ENCODE results near the gene MAML3. TPM values are rescaled to one million over a fixed set of nuclear protein-coding genes. Genes with fewer than 3 reads are reported as not detected.

Gene MAML3
- polyA plus RNA-seq, 1 donor (not counting 4 experiments of a cell fraction or from before 2014, with no cell fraction given), result 0.68 TPM

DNA sequence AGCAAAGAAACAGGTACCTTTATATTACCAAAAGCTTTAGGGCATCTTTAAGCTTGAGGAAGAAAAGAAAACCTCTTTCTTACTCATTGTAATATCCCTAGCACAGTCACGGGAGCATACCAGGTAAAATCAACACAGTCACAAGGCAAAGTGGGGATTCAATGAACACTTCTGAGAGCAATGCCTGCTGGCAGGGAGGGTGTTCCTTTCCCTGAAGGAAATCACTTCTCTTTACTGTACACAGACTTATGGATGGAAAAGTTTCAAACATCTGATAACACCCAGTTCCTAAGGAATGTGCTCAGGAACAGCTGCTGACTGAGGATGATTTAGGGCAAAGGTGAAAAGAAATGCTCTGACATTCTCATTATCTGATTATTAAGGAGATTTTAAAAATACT is 94.8 kb downstream of the MAML3 start:
- Histone ChIP-seq H3K36me3 (ENCODE audit: control insufficient read depth in 2 of 2, extremely low read depth in 1 of 2, insufficient read depth in 2 of 2, low read length in 2 of 2) (no peaks in the 10 kb centered on the region), H3K4me3 (ENCODE audit: control insufficient read depth in 2 of 3, extremely low read depth in 1 of 3, insufficient read depth in 2 of 3, low read depth in 1 of 3, low read length in 3 of 3) (no peak overlapping the region), H3K4me2 (ENCODE audit: control insufficient read depth, extremely low read depth, insufficient read depth, low read depth, low read length) (no peak overlapping the region), H3K27ac (ENCODE audit: control insufficient read depth, insufficient read depth, low read length) (no peak overlapping the region), H3K9ac (ENCODE audit: control insufficient read depth, extremely low read depth, insufficient read depth, low read length) (no peak overlapping the region), H3K27me3 (ENCODE audit: control insufficient read depth, extremely low read depth, insufficient read depth, low read length) (no peaks in the 10 kb centered on the region), H2AFZ (ENCODE audit: control insufficient read depth, low read length) (peak overlapping the region; percentile 39), H3K9me3 (ENCODE audit: control insufficient read depth, low read depth, low read length) (no peaks in the 10 kb centered on the region), H4K20me1 (ENCODE audit: control insufficient read depth, extremely low read depth, insufficient read depth, low read length) (no peaks in the 10 kb centered on the region), H3K4me1 (ENCODE audit: control insufficient read depth, extremely low read depth, insufficient read depth, low read length) (no peaks in the 10 kb centered on the region), H3K79me2 (ENCODE audit: control insufficient read depth, insufficient read depth, low read length) (no peaks in the 10 kb centered on the region), H3K9me1 (ENCODE audit: control insufficient read depth, extremely low read depth, insufficient read depth, low read length) (no peaks in the 10 kb centered on the region)
- peak; percentile 63 for FAIRE-seq
- dilution Hi-C loops (cut with MboI; ENCODE audit: extremely low pct_ligation_motif_present, low sequenced_read_pairs), result no loop called here
- no peak for DNase-seq (ENCODE audit: low read depth, low spot score)
- no peak for TF ChIP-seq EZH2 (IDR thresholded peaks at IDR 0.05; ENCODE audit: low read length)
- TF ChIP-seq, protein P1, sequence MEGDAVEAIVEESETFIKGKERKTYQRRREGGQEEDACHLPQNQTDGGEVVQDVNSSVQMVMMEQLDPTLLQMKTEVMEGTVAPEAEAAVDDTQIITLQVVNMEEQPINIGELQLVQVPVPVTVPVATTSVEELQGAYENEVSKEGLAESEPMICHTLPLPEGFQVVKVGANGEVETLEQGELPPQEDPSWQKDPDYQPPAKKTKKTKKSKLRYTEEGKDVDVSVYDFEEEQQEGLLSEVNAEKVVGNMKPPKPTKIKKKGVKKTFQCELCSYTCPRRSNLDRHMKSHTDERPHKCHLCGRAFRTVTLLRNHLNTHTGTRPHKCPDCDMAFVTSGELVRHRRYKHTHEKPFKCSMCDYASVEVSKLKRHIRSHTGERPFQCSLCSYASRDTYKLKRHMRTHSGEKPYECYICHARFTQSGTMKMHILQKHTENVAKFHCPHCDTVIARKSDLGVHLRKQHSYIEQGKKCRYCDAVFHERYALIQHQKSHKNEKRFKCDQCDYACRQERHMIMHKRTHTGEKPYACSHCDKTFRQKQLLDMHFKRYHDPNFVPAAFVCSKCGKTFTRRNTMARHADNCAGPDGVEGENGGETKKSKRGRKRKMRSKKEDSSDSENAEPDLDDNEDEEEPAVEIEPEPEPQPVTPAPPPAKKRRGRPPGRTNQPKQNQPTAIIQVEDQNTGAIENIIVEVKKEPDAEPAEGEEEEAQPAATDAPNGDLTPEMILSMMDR (optimal IDR thresholded peaks at IDR 0.05 in 1 of 3, IDR thresholded peaks at IDR 0.05 in 1 of 3, conservative IDR thresholded peaks at IDR 0.05 in 1 of 3; ENCODE audit: extremely low read depth in 1 of 3, insufficient read depth in 2 of 3, low read length in 3 of 3), result no peak

DNA sequence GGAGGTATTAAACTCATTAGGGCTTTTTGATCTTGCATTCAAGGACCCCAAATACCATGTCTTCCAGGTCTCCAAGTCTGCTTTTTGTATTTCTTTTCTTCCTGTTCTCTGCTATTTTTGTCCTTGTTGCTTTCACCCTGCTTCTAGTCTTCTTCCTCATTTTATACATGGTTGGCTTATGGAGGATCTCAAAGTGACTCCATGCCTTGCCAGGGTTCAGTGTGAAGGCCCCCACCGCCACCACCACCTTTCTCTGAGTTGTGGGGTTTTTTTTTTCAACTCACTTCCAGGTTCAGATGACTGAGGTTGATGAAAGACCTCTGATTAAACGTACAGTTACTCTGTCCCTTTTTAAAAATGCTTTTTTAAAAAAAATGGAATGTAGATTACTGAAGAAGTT is 96.3 kb downstream of the MAML3 start:
- H2AFZ ChIP-seq (ENCODE audit: control insufficient read depth, low read length), result no peak overlapping the region
- no peaks in the 10 kb centered on the region for H3K27me3 ChIP-seq (ENCODE audit: control insufficient read depth, extremely low read depth, insufficient read depth, low read length)
- H3K4me3 ChIP-seq (ENCODE audit: control insufficient read depth in 2 of 3, extremely low read depth in 1 of 3, insufficient read depth in 2 of 3, low read depth in 1 of 3, low read length in 3 of 3), result no peak overlapping the region
- no peaks in the 10 kb centered on the region for H3K79me2 ChIP-seq (ENCODE audit: control insufficient read depth, insufficient read depth, low read length)
- H3K27ac ChIP-seq (ENCODE audit: control insufficient read depth, insufficient read depth, low read length), result no peak overlapping the region
- DNase-seq (ENCODE audit: low read depth, low spot score) (no peak), FAIRE-seq (no peak)
- no peaks in the 10 kb centered on the region for H3K9me3 ChIP-seq (ENCODE audit: control insufficient read depth, low read depth, low read length)
- H4K20me1 ChIP-seq (ENCODE audit: control insufficient read depth, extremely low read depth, insufficient read depth, low read length), result no peaks in the 10 kb centered on the region
- H3K9me1 ChIP-seq (ENCODE audit: control insufficient read depth, extremely low read depth, insufficient read depth, low read length), result no peaks in the 10 kb centered on the region
- H3K4me2 ChIP-seq (ENCODE audit: control insufficient read depth, extremely low read depth, insufficient read depth, low read depth, low read length), result no peak overlapping the region
- no peak for TF ChIP-seq EZH2 (IDR thresholded peaks at IDR 0.05; ENCODE audit: low read length)
- TF ChIP-seq, protein P1 (optimal IDR thresholded peaks at IDR 0.05 in 1 of 3, IDR thresholded peaks at IDR 0.05 in 1 of 3, conservative IDR thresholded peaks at IDR 0.05 in 1 of 3; ENCODE audit: extremely low read depth in 1 of 3, insufficient read depth in 2 of 3, low read length in 3 of 3), result no peak
- dilution Hi-C loops (cut with MboI; ENCODE audit: extremely low pct_ligation_motif_present, low sequenced_read_pairs), result no loop called here
- no peaks in the 10 kb centered on the region for H3K4me1 ChIP-seq (ENCODE audit: control insufficient read depth, extremely low read depth, insufficient read depth, low read length)
- no peak overlapping the region for H3K9ac ChIP-seq (ENCODE audit: control insufficient read depth, extremely low read depth, insufficient read depth, low read length)
- H3K36me3 ChIP-seq (ENCODE audit: control insufficient read depth in 2 of 2, extremely low read depth in 1 of 2, insufficient read depth in 2 of 2, low read length in 2 of 2), result no peaks in the 10 kb centered on the region
